NCI-H2196 (cell line): ENCODE data around the gene PLXDC1.
"Not testable (repeated sequence)": the region's sequence is repeated elsewhere in the genome, so short reads cannot be mapped to it uniquely, and the experiment has no call there.

Experiments
- DNase-seq: peaks from one replicate; lab custom pipeline; 2025; ENCODE audit not compliant: unreplicated experiment; lab: John Stamatoyannopoulos, UW

PLXDC1 gene

GRCh38 chr17:39130205-39130604 lies 21.2 kb downstream of the PLXDC1 start:
- DNase-seq, result no peak

- not testable (repeated sequence) for DNase-seq
Measured at GRCh38 chr17:39129544-39129943, 21.9 kb downstream of the PLXDC1 start.

- DNase-seq, result no peak
Measured at GRCh38 chr17:39126436-39126835, 25.0 kb downstream of the PLXDC1 start.

- DNase-seq, result no peak
Measured at GRCh38 chr17:39125143-39125875, 26.1 kb downstream of the PLXDC1 start.

GRCh38 chr17:39123627-39124026 lies 27.8 kb downstream of the PLXDC1 start:
- DNase-seq, result peak; percentile 16

- no peak for DNase-seq
Measured at GRCh38 chr17:39122991-39123390, 28.4 kb downstream of the PLXDC1 start.

- not testable (repeated sequence) for DNase-seq
Measured at GRCh38 chr17:39121919-39122318, 29.5 kb downstream of the PLXDC1 start.

GRCh38 chr17:39118674-39119419 lies 32.6 kb downstream of the PLXDC1 start:
- DNase-seq, result no peak

- no peak for DNase-seq
Measured at GRCh38 chr17:39116224-39116623, 35.2 kb downstream of the PLXDC1 start.

- no peak for DNase-seq
Measured at GRCh38 chr17:39115135-39115534, 36.3 kb downstream of the PLXDC1 start.

GRCh38 chr17:39114723-39115122 lies 36.7 kb downstream of the PLXDC1 start:
- no peak for DNase-seq

- no peak for DNase-seq
Measured at GRCh38 chr17:39113871-39114270, 37.6 kb downstream of the PLXDC1 start.

- DNase-seq, result peak; percentile 44
Measured at GRCh38 chr17:39110435-39111136, 40.9 kb downstream of the PLXDC1 start.

GRCh38 chr17:39108461-39109375 lies 42.7 kb downstream of the PLXDC1 start:
- DNase-seq, result no peak

- no peak for DNase-seq
Measured at GRCh38 chr17:39107973-39108372, 43.5 kb downstream of the PLXDC1 start.

- no peak for DNase-seq
Measured at GRCh38 chr17:39107155-39107554, 44.3 kb downstream of the PLXDC1 start.

GRCh38 chr17:39105705-39106104 lies 45.7 kb downstream of the PLXDC1 start:
- no peak for DNase-seq

- DNase-seq, result no peak
Measured at GRCh38 chr17:39104657-39105056, 46.8 kb downstream of the PLXDC1 start.

GRCh38 chr17:39104046-39104445 lies 47.4 kb downstream of the PLXDC1 start:
- no peak for DNase-seq

- no peak for DNase-seq
Measured at GRCh38 chr17:39101091-39101490, 50.3 kb downstream of the PLXDC1 start.

GRCh38 chr17:39100530-39100929 lies 50.9 kb downstream of the PLXDC1 start:
- DNase-seq, result no peak
